NCI-H748 (cell line): ENCODE results near the gene ZFYVE28.

Experiments
- DNase-seq: peaks from one replicate; lab custom pipeline; 2025; ENCODE audit not compliant: unreplicated experiment; lab: John Stamatoyannopoulos, UW

ZFYVE28 gene

DNA sequence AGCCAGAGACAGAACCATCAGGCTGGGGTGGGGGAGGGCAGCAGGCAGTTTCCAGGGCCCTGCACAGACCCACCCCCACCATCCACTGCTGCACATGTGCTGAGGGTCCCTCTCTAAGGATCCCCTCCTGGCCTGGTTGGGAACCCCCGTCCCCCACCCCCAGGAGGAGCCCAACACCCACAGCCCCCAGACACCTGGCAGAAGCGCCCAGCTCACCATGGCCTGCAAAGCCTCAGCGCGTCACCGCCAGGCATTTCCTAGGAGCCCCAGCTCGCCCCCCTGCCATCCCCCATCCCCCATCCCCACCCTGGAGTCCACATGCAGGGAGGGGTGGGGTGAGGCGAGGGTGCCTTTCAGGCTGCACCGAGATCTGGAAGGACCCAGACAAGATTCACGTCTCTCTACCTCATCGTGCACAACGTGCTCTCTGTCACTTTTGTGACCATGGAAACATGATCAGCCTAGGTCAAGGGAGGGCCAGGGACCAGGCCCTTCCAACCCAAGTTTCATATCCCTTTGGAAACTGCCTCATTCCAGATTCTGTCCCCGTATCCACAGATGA is 165.8 kb downstream of the ZFYVE28 start:
- no peak for DNase-seq

DNA sequence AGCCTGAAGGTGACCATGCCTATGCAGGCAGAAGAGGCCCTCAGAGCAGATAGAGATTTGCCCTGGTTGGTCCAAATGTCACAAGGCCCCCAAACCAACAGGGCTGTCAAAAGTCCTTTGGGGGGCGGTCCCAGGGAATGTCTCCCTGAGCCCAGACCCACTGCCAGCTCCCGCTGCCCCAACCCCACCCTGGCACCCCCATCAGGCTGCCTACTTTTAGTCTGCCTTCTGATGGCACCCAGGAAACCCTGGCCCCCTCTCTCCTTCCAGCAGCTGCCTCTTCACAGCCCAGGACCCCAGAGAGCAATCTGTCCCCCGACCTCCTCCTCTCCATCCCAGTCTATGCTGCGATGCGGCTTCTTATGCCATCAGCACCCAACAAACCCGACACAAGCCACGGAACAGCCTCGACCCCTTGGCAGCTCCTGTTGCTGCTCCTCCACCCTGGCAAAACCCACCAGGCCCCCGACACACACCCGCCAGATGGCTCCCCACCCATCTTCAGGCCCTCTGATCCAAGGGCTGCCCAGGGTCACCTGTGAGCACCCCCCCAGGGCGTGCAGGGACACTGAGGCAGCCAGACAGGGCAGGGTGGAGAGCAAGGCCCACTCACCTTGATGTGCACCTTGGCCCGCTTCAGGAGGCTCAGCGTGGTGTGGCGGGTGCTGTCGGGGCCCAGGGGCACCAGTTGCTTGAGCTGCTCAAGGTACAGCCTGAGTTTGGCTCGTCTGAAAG is 166.5 kb downstream of the ZFYVE28 start:
- no peak for DNase-seq

DNA sequence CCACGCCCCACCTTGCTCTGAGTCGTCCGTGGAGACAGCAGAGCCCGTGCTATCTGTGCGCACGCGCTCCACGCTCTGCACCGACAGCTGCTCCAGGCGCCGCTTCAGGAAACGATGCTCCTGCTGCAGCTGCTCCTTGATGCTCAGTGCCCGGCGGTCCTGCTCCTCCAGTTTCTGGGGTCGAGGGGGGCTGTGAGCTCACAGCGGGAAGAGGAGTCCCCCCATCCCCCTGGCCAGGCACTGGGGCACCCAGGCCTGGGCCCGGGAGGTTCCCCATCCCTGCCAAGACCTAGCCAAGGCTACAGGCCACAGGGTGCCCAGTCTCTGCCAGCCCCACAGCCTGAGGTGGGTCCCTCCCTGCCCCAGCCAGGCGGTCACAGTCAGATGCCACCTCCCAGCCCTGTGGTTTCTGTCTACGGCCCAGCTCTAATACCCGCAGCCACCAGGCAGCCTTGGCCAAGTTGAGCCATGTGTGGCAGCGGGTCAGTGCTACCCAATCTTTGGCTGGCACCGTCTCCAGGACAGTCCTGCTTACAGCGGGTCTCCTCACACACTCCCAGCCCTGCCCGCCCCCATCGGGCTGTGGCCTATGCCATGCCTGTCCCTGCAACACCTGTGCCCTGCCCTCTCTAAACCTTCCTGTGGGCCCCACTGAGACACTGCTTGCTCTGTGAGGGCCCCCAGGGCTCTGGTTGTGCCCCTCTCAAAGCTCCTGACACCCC is 167.2 kb downstream of the ZFYVE28 start:
- DNase-seq, result no peak

- no peak for DNase-seq
Observed at GRCh38 chr4:2250357-2251072, 167.9 kb downstream of the ZFYVE28 start.

DNA sequence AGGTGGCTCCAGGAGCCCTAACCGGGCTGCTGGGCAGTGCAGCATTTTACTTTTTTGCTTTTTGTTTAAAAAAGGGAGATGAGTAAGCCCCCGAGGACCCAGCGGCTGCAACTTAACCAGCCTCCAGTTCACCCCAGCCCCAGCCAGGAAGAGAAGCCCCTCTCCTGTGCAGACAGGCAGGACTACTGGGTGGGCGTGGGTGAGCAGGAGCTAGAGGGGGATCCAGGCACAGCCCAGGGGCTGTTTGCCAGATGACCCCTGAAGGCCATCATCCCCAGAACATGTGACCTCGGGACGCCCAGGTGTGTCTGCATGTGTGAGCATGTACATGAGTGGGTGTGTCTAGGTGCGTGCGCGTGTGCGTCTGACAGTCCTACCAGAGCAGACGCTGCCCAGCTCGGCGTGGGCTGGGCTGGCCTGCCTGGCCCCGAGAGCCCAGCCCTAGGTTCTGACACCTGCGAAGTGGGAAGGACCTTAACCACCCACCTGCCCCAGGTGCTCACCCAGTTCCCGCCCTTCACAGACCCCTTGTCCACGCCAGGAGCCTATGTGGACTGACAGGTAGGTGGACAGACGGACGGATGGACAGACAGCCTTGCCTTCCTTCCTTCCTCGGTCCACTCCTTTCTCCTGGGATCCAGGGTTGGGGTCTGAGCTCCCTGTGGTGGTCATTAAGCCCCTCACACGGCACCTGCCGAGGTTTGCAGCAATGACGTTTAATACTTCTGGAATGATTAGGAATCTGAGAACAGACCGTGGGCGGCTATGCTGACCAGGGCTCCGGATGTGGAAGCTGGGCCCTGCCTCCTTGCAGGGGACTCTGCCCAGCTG is 168.7 kb downstream of the ZFYVE28 start:
- DNase-seq, result no peak

- no peak for DNase-seq
Observed at GRCh38 chr4:2248821-2249261, 169.6 kb downstream of the ZFYVE28 start.

DNA sequence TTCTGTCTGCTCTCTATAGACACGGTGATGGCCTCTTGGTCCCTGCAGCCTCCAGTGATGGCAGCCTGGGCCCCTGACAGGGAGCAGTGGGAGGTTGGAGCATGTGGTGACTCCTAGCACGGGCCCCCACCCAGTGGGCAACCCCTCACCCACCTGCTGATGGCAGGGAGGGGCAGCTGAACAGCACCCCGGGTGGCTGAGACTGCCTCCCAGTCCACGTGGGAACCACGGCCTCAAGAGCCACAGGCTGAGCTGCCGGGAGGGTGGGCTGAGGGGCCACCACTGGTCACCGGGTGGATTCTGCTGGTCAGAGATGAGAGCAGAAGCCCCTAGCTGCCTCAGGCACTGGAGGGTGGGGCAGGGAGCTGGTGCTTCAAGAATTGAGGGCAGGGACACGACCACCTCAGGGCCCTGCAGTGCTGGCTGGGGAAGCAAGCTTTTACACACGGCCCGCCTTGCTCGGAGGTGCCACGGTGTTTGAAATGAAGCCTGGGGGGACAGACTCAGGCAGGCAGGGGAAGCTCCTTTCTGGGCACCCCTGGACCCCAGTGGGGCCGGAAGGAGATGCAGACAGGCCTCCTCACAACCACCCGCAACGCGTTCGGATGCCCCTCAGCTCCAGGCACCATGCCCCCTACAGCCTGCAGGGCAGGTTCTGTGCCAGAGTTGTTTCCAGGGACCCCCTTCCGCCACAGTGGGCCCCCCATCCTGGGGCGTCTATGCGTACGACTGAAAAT is 170.2 kb downstream of the ZFYVE28 start:
- DNase-seq, result no peak

GRCh38 chr4:2247128-2248043 is 171.1 kb downstream of the ZFYVE28 start:
- no peak for DNase-seq

- DNase-seq, result no peak
Observed at GRCh38 chr4:2246384-2247127, 171.9 kb downstream of the ZFYVE28 start.

DNA sequence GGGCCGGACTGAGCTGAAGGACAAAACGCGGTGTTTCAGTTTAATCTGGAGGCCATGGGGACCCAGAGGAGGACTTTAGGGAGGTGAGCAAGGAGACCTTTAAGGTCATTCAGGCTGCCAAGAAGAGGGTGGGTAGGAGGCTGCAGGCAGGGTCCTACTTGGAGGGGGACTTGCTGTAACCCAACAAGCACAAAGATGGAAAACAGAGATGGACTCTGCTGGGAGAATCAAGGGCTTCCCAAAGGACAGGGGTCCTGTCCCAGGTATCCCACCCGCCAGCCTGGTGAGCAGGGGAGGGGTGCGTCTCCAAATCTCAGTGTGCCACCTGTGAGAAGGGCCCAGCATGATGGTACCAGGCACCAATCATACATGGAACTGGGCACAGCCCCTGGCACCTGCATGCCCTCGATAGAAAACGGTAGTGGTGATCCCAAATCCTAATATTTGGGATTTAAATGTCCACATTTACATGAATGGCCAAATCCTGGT is 172.6 kb downstream of the ZFYVE28 start:
- no peak for DNase-seq

DNA sequence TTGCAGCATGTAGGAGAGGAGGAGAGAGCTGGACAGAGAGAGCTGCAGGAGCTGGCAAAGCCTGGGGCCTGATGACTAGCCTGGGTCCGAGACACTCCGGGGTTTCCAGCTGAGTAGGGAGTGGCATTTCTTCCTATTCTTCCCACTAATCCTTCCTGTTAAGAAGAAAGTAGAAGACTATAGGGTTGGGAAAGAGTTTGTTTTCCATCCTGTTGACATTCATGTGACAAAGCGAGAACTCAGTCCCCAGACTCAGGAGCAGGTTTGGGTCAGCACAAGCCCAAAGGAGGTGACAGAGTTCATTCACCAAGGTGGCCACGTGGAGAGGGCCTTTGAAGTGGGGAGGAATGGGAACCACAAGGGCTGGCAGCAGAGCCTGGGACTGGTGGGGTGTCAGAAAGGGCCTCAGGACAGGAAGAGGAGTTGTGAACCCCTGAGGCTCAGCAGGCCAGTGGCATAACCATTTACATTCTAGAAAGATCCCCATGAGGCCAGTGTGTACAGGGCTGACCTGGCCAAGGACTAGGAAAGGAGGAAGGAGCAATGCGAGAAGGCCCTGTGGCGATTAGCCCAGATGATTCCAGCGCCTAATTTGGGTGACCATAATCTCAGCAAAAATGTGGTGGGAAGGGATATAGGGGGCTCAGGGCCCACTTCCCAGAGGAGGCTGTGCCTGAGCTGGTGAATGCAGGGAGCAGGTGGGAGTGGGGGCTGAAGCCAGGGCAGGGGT is 173.2 kb downstream of the ZFYVE28 start:
- DNase-seq, result no peak

- peak; percentile 18 for DNase-seq
Observed at GRCh38 chr4:2243681-2244380, 174.6 kb downstream of the ZFYVE28 start.

DNA sequence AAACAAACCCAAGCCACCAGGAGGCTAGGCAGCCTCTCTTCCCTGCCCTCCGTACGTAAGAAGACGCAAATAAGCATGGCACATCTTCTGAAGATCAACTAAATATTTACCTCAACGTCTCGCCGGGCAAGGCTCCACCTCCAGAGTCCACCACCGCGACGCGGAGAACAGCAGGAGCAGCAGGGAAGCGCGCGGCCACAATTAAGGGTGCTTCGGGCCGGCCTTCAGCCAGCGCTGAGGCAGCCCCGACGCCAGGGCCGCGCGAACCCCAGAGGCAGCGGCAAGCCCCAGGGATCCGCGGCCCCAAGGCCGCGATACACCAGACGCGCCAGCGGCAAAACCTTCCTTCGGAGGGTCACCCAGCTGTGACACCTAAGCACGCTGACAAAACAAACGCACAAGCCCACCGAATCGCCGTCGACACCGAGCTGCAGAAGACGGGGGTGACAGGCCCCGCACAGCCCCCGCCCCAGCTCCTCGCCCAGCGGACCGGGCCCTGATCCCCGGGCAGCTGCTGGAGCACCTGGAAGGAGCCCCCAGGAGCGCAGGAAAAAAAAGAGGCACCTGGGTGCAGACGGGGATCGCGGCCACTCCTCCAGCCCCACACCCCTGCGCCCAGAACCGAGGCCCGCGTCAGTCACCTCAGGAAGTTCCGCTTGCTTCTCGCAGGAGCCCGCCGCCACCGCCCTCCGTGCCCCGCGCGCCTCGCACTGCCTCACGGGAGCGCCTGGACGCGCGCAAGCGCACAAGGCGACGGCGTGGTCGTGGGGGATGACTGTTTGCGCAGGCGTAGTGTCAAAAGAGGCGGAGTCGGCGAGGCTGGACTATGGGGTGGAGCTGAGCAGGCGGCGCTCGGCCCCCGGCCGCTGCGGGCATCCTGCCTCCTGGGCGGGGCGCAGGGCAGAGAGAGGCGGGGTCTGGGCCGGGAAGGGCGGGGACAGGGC is 176.8 kb downstream of the ZFYVE28 start, which contains the start of the genes HAUS3 and POLN:
Gene HAUS3, minus strand, starts transcription at position 712 of the 944 bp plus-strand sequence. CDS start 1,175 bp downstream, outside the sequence.
Gene POLN, minus strand, starts transcription at position 712 of the 944 bp plus-strand sequence. CDS start 12,890 bp downstream, outside the sequence.
- DNase-seq, result peak; percentile 82

GRCh38 chr4:2241003-2241402 is 177.4 kb downstream of the ZFYVE28 start:
- no peak for DNase-seq

DNA sequence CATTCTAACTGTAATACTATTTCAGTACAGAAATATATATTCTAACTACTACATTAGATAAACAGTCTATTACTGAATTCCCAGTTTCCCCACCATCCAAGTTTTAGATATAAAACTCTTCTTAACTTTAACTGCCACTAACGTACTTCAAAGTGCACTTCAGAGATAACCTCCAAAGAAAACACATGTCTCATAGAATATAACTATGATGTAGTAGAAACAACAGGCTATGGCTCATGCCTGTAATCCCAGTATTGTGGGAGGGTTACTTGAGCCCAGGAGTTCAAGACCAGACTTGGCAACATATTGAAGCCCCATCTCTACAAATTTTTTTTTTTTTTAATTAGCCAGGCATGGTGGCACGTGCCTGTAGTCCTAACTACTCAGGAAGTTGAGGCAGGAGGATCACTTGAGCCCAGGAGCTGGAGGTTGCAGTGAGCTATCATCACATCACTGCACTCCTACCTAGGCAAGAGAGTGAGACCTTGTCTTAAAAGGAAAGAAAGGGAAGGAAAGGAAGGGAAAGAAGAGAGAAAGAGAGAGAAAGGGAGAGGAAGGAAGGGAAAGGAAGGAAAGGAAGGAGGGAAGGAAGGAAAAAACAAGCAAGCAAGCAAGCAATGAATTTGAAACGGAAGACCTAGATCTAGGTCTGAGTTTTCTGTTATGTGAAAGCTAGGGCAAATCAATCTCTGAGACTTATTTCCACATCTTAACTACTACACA is 181.3 kb downstream of the ZFYVE28 start:
- DNase-seq, result no peak
